ENCODE measurements around the gene PSMB7. TPM values are rescaled to one million over a fixed set of nuclear protein-coding genes. Genes with fewer than 3 reads are reported as not detected.

PSMB7 gene
- total and polyA plus RNA-seq, 4 donors = 86.1 to 194 (median 149) TPM

- peak overlapping the region in 1 of 2 donors; percentile 38 for H3K9ac ChIP-seq (ENCODE audit: insufficient read depth in 1 of 2, low read length in 2 of 2)
- no peak overlapping the region for H3K4me3 ChIP-seq
- no peak overlapping the region for H3K27ac ChIP-seq (ENCODE audit: low read depth in 1 of 2, low read length in 1 of 2)
- DNase-seq = no peak
- no peak for TF ChIP-seq CTCF (IDR thresholded peaks at IDR 0.05; ENCODE audit: control extremely low read depth, extremely low read depth)
- peaks cover 21 to 30% (median 29%) of the 10 kb centered on the region in 3 donors for H3K27me3 ChIP-seq (ENCODE audit: control insufficient read depth in 3 of 3, insufficient read depth in 3 of 3, low read length in 2 of 3)
- no peak for ATAC-seq (ENCODE audit: insufficient read depth, low FRiP score)
- 41 to 46% methylated on average over 16 to 19 of the region's 19 CpGs for WGBS, 2 donors
- peaks cover 0 to 14% (median 0%) of the 10 kb centered on the region in 5 donors for H3K4me1 ChIP-seq (ENCODE audit: control insufficient read depth in 5 of 5, insufficient read depth in 5 of 5, low read length in 5 of 5)
- no peaks in the 10 kb centered on the region for H3K36me3 ChIP-seq (ENCODE audit: control insufficient read depth in 4 of 4, insufficient read depth in 4 of 4, low read length in 4 of 4)
- H3K9me3 ChIP-seq (ENCODE audit: control insufficient read depth in 4 of 4, insufficient read depth in 3 of 4, low read length in 3 of 4) = peaks cover 0 to 16% (median 0%) of the 10 kb centered on the region in 4 donors
These were observed 35.9 kb upstream of the PSMB7 start for GRCh38 chr9:124450931-124451661.

DNA sequence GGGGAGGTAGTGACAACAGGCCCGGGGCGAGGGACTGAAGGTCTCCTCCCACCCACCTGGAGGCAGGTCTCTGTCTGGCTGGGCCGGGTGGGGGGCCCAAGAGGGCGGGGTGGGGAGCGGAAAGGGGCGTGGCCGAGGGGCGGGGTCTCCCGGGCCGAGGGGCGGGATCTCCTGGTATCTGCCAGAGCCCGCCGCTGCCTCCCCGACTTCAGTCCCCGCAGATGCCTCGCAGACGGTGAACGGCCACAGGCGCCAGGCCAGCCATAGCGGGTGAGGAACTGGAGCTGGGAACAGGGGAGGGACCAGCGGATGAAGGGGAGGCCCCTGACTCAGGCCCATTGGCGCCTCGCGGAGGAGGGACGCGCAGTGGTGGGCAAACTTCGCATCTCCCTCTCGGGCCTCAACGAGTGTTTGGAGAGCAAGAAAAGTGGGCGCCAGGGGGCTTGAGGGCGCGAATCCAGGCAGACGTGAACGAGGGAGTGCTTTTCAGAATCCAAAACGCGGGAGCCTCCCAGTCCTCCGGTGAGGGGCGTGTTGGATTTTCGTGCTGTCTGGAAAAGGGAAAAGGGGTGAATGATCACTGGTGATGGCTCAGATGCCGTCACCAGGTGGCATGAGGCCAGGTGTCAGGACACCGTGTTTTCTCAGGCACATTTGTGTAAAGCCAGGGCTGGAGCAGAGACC is 35.1 kb upstream of the PSMB7 start, which contains the start of gene ADGRD2:
ADGRD2 (plus strand) TSS at position 211 of the 684 bp plus-strand sequence. CDS start 1,216 bp downstream, outside the sequence.
- Histone ChIP-seq H3K36me3 (ENCODE audit: control insufficient read depth in 4 of 4, insufficient read depth in 4 of 4, low read length in 4 of 4) (no peaks in the 10 kb centered on the region), H3K9me3 (ENCODE audit: control insufficient read depth in 4 of 4, insufficient read depth in 3 of 4, low read length in 3 of 4) (peaks cover 0 to 16% (median 0%) of the 10 kb centered on the region in 4 donors), H3K27me3 (ENCODE audit: control insufficient read depth in 3 of 3, insufficient read depth in 3 of 3, low read length in 2 of 3) (peaks cover 21 to 29% (median 27%) of the 10 kb centered on the region in 3 donors), H3K4me1 (ENCODE audit: control insufficient read depth in 5 of 5, insufficient read depth in 5 of 5, low read length in 5 of 5) (peaks cover 0 to 14% (median 0%) of the 10 kb centered on the region in 5 donors), H3K27ac (ENCODE audit: low read depth in 1 of 2, low read length in 1 of 2) (no peak within 1 kb of the TSS), H3K9ac (ENCODE audit: insufficient read depth in 1 of 2, low read length in 2 of 2) (peak within 1 kb of the TSS in 1 of 2 donors; percentile 38), H3K4me3 (no peak within 1 kb of the TSS)
- WGBS, 2 donors = 6% methylated on average over 41 of the region's 41 CpGs
- DNase-seq (peak; percentile 54 to 64 (median 64)), ATAC-seq (ENCODE audit: insufficient read depth, low FRiP score) (no peak)
- TF ChIP-seq CTCF (IDR thresholded peaks at IDR 0.05; ENCODE audit: control extremely low read depth, extremely low read depth) = no peak

- Histone ChIP-seq H3K4me3 (no peak overlapping the region), H3K27ac (ENCODE audit: low read depth in 1 of 2, low read length in 1 of 2) (no peak overlapping the region), H3K36me3 (ENCODE audit: control insufficient read depth in 4 of 4, insufficient read depth in 4 of 4, low read length in 4 of 4) (no peaks in the 10 kb centered on the region), H3K27me3 (ENCODE audit: control insufficient read depth in 3 of 3, insufficient read depth in 3 of 3, low read length in 2 of 3) (peaks cover 21 to 29% (median 27%) of the 10 kb centered on the region in 3 donors), H3K9me3 (ENCODE audit: control insufficient read depth in 4 of 4, insufficient read depth in 3 of 4, low read length in 3 of 4) (peaks cover 0 to 16% (median 0%) of the 10 kb centered on the region in 4 donors), H3K9ac (ENCODE audit: insufficient read depth in 1 of 2, low read length in 2 of 2) (no peak overlapping the region), H3K4me1 (ENCODE audit: control insufficient read depth in 5 of 5, insufficient read depth in 5 of 5, low read length in 5 of 5) (peaks cover 0 to 14% (median 0%) of the 10 kb centered on the region in 5 donors)
- DNase-seq (no peak), ATAC-seq (ENCODE audit: insufficient read depth, low FRiP score) (no peak)
- TF ChIP-seq CTCF (IDR thresholded peaks at IDR 0.05; ENCODE audit: control extremely low read depth, extremely low read depth) = no peak
- WGBS, 2 donors = 81 to 91% methylated on average over 13 of the region's 13 CpGs
These were observed 34.3 kb upstream of the PSMB7 start for GRCh38 chr9:124449381-124450151.

All from lung (tissue), 12 donors.